HG03378 (cell line): Measurements from ENCODE around the gene ANKRD33.

ENCODE experiments used
- ATAC-seq: cut with Tn5 transposase; IDR thresholded peaks from one replicate; pipeline ENCODE4 v1.9.1; 2021; ENCODE audit warnings: mild to moderate bottlenecking, moderate library complexity; ENCODE audit not compliant: unreplicated experiment

ANKRD33 gene

DNA sequence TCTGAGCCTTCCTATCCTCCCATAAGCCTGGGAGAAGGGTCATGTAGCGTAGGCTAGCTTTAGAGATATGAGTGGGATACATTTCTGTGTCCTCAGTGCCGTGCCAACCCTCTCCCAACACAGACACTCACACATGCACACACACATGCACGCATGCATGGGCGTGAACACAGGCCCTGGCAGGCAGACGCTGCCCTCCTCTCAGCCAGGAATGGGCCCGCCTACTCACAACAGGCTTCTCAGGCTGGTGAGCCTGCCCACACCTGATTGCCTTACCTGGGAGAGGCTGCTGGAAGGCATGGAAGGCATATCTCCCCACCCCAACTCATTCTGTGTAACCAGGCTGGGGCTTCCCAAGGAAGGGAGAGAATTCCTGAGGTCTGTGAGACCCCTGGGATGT is 50.8 kb downstream of the ANKRD33 start:
- no peak for ATAC-seq

DNA sequence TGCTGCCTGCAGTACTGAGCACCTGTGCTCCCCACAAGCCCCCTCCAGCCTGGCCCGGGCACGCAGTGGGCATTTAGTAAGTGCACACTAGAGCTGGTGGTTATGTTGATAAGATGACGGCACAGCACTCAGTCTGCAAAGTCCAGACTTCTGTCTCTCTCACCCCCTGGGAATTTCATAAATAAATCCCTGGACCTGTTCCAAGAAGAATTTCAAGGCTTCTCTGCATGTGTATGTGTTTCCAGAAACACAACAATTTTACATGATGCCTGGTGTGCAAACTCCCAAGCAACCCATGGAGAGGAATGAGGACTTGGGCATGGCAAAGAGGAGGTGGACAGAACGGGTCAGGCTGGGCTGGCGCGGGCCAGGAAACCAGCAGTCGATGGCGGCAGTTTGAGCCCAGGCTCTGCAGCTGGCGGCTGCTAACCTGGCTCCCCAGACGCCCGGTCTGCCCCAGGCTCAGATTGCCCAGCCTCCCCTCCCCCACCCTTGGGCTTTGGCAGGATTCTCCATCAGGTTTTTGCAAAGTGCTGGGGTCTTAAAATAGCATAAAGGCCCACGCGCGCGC is 53.2 kb downstream of the ANKRD33 start:
- ATAC-seq: no peak
